ENCODE results near the gene ADORA1. TPM values are rescaled to one million over a fixed set of nuclear protein-coding genes. Genes with fewer than 3 reads are reported as not detected.

Gene ADORA1
- total and polyA plus RNA-seq, 10 of the 15 experiments (the other 5 are each of a cell fraction or from before 2014, with no cell fraction given): not detected

DNA sequence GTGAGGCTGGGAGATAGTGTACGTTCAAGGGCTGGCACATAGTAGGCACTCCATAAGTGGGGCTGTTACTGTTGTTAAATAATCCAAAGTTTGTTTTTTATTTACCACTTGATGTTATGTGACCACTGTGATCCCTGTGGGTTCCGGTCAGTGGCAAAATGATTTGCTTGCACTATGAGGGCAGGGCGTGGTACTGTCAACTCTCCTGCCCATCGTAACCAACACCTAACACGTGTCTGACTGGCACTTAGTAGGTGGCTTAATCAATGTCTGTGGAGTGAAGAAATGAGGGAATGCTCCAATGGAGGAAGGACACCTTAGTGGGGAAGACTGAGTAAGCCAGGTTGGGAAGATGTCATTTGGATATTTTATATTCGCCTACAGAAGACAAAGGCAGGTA lies 14.6 kb downstream of the ADORA1 start:
- in situ Hi-C loops (cut with MboI) (no loop called here), intact Hi-C loops (cut with micrococcal nuclease; ENCODE audit: unreplicated experiment) (no loop called here)
- SMC1A ChIA-PET (ENCODE audit: uncharacterized antibody, unreplicated experiment): no interaction called here
- ATAC-seq (no peak), DNase-seq (ENCODE audit: low read depth, low spot score) (no peak), FAIRE-seq (no peak)
- H3K27me3 ChIP-seq (replicated peaks in 1 of 2; ENCODE audit: control insufficient read depth in 2 of 2, insufficient read depth in 2 of 2, low read length in 1 of 2): peaks cover 2 to 6% of the 10 kb centered on the region in 2 experiments; a peak in 3 of 4 replicates
- H3K4me3 ChIP-seq: no peak overlapping the region
- H3K27ac ChIP-seq (ENCODE audit: control insufficient read depth, insufficient read depth): no peak overlapping the region
- POLR2A ChIA-PET: interaction anchor here (0.7 kb wide), 1 partner anchor 9 kb away, joined by 7 read pairs; no protein-coding TSS in a partner anchor
- no peaks in the 10 kb centered on the region for H3K36me3 ChIP-seq (ENCODE audit: control insufficient read depth in 2 of 2, insufficient read depth in 2 of 2, low read length in 1 of 2)
- RAD21 ChIA-PET (ENCODE audit: unreplicated experiment): interaction anchor here (1.8 kb wide), 1 partner anchor 73 kb away, joined by 8 read pairs; no protein-coding TSS in a partner anchor
- 31% methylated on average over 6 of the region's 6 CpGs for WGBS (ENCODE audit: insufficient coverage, insufficient replicate concordance, low lambda C conversion rate, missing lambda C conversion rate)
- H2AFZ ChIP-seq (ENCODE audit: control insufficient read depth, low read depth, low read length): no peak overlapping the region
- H4K20me1 ChIP-seq (ENCODE audit: control insufficient read depth, insufficient read depth): no peaks in the 10 kb centered on the region
- no peaks in the 10 kb centered on the region for H3K9me3 ChIP-seq (replicated peaks; ENCODE audit: control insufficient read depth, insufficient read depth, low read length)
- CTCF ChIA-PET: interaction anchor here (1.1 to 1.6 kb wide), 2 partner anchors 30 to 102 kb away, joined by 3 to 4 read pairs; no protein-coding TSS in a partner anchor
- TF ChIP-seq BCL11A (IDR thresholded peaks at IDR 0.05; ENCODE audit: low read depth, low read length): no peak
- TF ChIP-seq, protein P1, sequence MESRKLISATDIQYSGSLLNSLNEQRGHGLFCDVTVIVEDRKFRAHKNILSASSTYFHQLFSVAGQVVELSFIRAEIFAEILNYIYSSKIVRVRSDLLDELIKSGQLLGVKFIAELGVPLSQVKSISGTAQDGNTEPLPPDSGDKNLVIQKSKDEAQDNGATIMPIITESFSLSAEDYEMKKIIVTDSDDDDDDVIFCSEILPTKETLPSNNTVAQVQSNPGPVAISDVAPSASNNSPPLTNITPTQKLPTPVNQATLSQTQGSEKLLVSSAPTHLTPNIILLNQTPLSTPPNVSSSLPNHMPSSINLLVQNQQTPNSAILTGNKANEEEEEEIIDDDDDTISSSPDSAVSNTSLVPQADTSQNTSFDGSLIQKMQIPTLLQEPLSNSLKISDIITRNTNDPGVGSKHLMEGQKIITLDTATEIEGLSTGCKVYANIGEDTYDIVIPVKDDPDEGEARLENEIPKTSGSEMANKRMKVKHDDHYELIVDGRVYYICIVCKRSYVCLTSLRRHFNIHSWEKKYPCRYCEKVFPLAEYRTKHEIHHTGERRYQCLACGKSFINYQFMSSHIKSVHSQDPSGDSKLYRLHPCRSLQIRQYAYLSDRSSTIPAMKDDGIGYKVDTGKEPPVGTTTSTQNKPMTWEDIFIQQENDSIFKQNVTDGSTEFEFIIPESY (IDR thresholded peaks at IDR 0.05): no peak
- TF ChIP-seq, protein P2, sequence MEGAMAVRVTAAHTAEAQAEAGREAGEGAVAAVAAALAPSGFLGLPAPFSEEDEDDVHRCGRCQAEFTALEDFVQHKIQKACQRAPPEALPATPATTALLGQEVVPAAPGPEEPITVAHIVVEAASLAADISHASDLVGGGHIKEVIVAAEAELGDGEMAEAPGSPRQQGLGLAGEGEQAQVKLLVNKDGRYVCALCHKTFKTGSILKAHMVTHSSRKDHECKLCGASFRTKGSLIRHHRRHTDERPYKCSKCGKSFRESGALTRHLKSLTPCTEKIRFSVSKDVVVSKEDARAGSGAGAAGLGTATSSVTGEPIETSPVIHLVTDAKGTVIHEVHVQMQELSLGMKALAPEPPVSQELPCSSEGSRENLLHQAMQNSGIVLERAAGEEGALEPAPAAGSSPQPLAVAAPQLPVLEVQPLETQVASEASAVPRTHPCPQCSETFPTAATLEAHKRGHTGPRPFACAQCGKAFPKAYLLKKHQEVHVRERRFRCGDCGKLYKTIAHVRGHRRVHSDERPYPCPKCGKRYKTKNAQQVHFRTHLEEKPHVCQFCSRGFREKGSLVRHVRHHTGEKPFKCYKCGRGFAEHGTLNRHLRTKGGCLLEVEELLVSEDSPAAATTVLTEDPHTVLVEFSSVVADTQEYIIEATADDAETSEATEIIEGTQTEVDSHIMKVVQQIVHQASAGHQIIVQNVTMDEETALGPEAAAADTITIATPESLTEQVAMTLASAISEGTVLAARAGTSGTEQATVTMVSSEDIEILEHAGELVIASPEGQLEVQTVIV (IDR thresholded peaks at IDR 0.05; ENCODE audit: borderline replicate concordance, partially characterized antibody): no peak
- TF ChIP-seq, protein P3, sequence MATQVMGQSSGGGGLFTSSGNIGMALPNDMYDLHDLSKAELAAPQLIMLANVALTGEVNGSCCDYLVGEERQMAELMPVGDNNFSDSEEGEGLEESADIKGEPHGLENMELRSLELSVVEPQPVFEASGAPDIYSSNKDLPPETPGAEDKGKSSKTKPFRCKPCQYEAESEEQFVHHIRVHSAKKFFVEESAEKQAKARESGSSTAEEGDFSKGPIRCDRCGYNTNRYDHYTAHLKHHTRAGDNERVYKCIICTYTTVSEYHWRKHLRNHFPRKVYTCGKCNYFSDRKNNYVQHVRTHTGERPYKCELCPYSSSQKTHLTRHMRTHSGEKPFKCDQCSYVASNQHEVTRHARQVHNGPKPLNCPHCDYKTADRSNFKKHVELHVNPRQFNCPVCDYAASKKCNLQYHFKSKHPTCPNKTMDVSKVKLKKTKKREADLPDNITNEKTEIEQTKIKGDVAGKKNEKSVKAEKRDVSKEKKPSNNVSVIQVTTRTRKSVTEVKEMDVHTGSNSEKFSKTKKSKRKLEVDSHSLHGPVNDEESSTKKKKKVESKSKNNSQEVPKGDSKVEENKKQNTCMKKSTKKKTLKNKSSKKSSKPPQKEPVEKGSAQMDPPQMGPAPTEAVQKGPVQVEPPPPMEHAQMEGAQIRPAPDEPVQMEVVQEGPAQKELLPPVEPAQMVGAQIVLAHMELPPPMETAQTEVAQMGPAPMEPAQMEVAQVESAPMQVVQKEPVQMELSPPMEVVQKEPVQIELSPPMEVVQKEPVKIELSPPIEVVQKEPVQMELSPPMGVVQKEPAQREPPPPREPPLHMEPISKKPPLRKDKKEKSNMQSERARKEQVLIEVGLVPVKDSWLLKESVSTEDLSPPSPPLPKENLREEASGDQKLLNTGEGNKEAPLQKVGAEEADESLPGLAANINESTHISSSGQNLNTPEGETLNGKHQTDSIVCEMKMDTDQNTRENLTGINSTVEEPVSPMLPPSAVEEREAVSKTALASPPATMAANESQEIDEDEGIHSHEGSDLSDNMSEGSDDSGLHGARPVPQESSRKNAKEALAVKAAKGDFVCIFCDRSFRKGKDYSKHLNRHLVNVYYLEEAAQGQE (IDR thresholded peaks at IDR 0.05; ENCODE audit: low read depth, low read length): no peak
- TF ChIP-seq MYC (IDR thresholded peaks at IDR 0.05; ENCODE audit: insufficient read depth, insufficient read length, insufficient replicate concordance, low read length, severe bottlenecking): no peak
- TF ChIP-seq, protein P4, sequence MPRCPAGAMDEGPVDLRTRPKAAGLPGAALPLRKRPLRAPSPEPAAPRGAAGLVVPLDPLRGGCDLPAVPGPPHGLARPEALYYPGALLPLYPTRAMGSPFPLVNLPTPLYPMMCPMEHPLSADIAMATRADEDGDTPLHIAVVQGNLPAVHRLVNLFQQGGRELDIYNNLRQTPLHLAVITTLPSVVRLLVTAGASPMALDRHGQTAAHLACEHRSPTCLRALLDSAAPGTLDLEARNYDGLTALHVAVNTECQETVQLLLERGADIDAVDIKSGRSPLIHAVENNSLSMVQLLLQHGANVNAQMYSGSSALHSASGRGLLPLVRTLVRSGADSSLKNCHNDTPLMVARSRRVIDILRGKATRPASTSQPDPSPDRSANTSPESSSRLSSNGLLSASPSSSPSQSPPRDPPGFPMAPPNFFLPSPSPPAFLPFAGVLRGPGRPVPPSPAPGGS (IDR thresholded peaks at IDR 0.05; ENCODE audit: borderline replicate concordance, insufficient read depth, low read depth, low read length, poor library complexity, severe bottlenecking): no peak
- TF ChIP-seq, protein P5, sequence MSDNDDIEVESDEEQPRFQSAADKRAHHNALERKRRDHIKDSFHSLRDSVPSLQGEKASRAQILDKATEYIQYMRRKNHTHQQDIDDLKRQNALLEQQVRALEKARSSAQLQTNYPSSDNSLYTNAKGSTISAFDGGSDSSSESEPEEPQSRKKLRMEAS (IDR thresholded peaks at IDR 0.05; ENCODE audit: low read depth, low read length): no peak
- no peak overlapping the region for H3K9ac ChIP-seq (ENCODE audit: control insufficient read depth, insufficient read depth, low read length)
- no peaks in the 10 kb centered on the region for H3K79me2 ChIP-seq (ENCODE audit: control insufficient read depth, insufficient read depth, low read length)
- no peaks in the 10 kb centered on the region for H3K4me1 ChIP-seq (ENCODE audit: control insufficient read depth, insufficient read depth, low read length)
- no peak overlapping the region for H3K4me2 ChIP-seq (ENCODE audit: control insufficient read depth, insufficient read depth)
- BruUV-seq (replicated peaks): no TSS peak

All from GM12878 (cell line).